ENCODE results near the gene CPA1. TPM values are rescaled to one million over a fixed set of nuclear protein-coding genes. Genes with fewer than 3 reads are reported as not detected.

The CPA1 gene
- total RNA-seq, 1 donor from 2014 or later, result not detected

- no peak for DNase-seq (ENCODE audit: low spot score in 2 of 2)
- FAIRE-seq, result no peak
These were observed 39.4 kb downstream of the CPA1 start for GRCh38 chr7:130419658-130420057.

- no peak for DNase-seq (ENCODE audit: low spot score in 2 of 2)
- no peak for FAIRE-seq
These were observed 40.8 kb downstream of the CPA1 start for GRCh38 chr7:130420943-130421578.

- no peak for FAIRE-seq
These were observed 41.4 kb downstream of the CPA1 start for GRCh38 chr7:130421684-130422083.

GRCh38 chr7:130423501-130424037, 43.3 kb downstream of the CPA1 start:
- DNase-seq (ENCODE audit: low spot score in 2 of 2) (no peak), FAIRE-seq (no peak)

More at GRCh38 chr7:130421684-130422083, 41.4 kb downstream of the CPA1 start:
- no peak for DNase-seq (ENCODE audit: low spot score in 2 of 2)

- no peak for FAIRE-seq
- no peak for DNase-seq (ENCODE audit: low spot score in 2 of 2)
These were observed 45.5 kb downstream of the CPA1 start for GRCh38 chr7:130425796-130426195.

GRCh38 chr7:130426564-130426963, 46.3 kb downstream of the CPA1 start:
- no peak for FAIRE-seq
- no peak for DNase-seq (ENCODE audit: low spot score in 2 of 2)

- FAIRE-seq (no peak), DNase-seq (ENCODE audit: low spot score in 2 of 2) (no peak)
These were observed 48.7 kb downstream of the CPA1 start for GRCh38 chr7:130429019-130429418.

- no peak for FAIRE-seq
- DNase-seq (ENCODE audit: low spot score in 2 of 2), result no peak
These were observed 49.8 kb downstream of the CPA1 start for GRCh38 chr7:130430115-130430514.

GRCh38 chr7:130430841-130431666, 50.8 kb downstream of the CPA1 start:
- no peak for FAIRE-seq
- no peak for DNase-seq (ENCODE audit: low spot score in 2 of 2)

GRCh38 chr7:130432886-130433285, 52.6 kb downstream of the CPA1 start:
- no peak for FAIRE-seq
- DNase-seq (ENCODE audit: low spot score in 2 of 2), result no peak

- FAIRE-seq, result no peak
- no peak for DNase-seq (ENCODE audit: low spot score in 2 of 2)
These were observed 53.0 kb downstream of the CPA1 start for GRCh38 chr7:130433301-130433700.

- DNase-seq (ENCODE audit: low spot score in 2 of 2), result no peak
- FAIRE-seq, result no peak
These were observed 55.1 kb downstream of the CPA1 start for GRCh38 chr7:130435311-130435854.

- FAIRE-seq, result no peak
- DNase-seq (ENCODE audit: low spot score in 2 of 2), result no peak
These were observed 56.0 kb downstream of the CPA1 start for GRCh38 chr7:130436253-130436652.

Other genes starting within 250 kb of the CPA1 start
- 12.6 TPM for gene TMEM209, start 175.1 kb upstream of the CPA1 start, total RNA-seq
- not detected for gene SSMEM1, start 172.6 kb upstream of the CPA1 start, total RNA-seq
- not detected for gene CPA2, start 113.6 kb upstream of the CPA1 start, total RNA-seq
- under 0.01 TPM for gene CPA4, start 87.3 kb upstream of the CPA1 start, total RNA-seq
- gene CPA5, start 35.7 kb upstream of the CPA1 start, total RNA-seq, result not detected
- gene CEP41, start 60.5 kb downstream of the CPA1 start, total RNA-seq, result 11.4 TPM
- gene MEST, start 111.6 kb downstream of the CPA1 start, total RNA-seq, result 65.6 TPM

Data from frontal cortex (tissue), 4 donors.